Gastrocnemius medialis (tissue), 4 donors: ENCODE data around the gene CMIP.

Experiments
- POLR2A ChIP-seq, 2 donors: fragments of 450-650 bp; IDR thresholded peaks; one replicate each; pipeline ENCODE4 v1.6.1; 2017; ENCODE audit warnings: antibody characterized with exemption in 2 of 2, mild to moderate bottlenecking in 2 of 2, moderate library complexity in 2 of 2
- TF ChIP-seq, protein P1 (sequence below), 5 experiments: fragments of 450-650 bp in 3 of 5; fragments of 200-600 bp in 2 of 5; sonication (generic) in 2 of 5; IDR thresholded peaks in 4 of 5; conservative IDR thresholded peaks in 1 of 5; 1 replicate in 4 of 5; 2 replicates in 1 of 5; pipeline ENCODE4 v1.5.1; 2016 to 2019; ENCODE audit warnings: antibody characterized with exemption in 5 of 5, mild to moderate bottlenecking in 3 of 5, moderate library complexity in 3 of 5

DNA sequence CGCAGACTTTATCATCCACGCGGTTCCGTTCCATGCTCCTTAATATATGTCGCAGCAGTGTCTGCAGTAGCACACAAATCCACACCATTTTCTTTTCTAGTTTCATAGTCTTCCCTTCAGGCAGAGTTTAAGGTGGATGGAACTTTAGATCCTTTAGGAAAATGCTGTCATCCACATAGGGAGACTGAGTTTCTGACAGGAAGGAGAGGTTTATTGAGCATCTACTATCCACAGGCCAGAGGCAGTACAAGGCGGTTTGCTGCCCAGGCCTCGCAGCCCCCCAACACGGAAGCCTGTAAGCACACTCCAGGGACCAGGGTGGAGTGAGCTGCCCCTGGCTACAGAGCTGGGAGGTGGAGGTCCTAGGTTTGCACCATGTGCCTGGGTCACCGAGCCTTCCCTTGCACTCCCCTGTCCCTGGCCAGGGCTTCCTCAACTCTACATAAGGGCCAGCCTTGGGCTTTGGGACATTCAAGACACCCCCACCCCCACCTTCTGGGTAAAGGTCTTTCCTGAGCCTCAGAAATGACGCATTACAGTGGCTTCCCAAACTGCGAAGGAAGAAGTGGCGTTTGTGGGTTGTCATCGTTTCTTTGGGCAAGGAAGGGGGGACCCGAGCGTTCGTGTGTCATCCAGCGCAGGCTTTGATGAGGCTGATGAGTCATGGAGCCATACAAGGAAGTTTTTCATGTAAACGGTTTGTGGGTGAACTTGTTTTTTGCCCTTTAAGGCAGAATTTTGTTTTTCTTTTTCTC is 188.0 kb downstream of the CMIP start:
- TF ChIP-seq POLR2A (IDR thresholded peaks at IDR 0.05): no peak
- TF ChIP-seq, protein P1, sequence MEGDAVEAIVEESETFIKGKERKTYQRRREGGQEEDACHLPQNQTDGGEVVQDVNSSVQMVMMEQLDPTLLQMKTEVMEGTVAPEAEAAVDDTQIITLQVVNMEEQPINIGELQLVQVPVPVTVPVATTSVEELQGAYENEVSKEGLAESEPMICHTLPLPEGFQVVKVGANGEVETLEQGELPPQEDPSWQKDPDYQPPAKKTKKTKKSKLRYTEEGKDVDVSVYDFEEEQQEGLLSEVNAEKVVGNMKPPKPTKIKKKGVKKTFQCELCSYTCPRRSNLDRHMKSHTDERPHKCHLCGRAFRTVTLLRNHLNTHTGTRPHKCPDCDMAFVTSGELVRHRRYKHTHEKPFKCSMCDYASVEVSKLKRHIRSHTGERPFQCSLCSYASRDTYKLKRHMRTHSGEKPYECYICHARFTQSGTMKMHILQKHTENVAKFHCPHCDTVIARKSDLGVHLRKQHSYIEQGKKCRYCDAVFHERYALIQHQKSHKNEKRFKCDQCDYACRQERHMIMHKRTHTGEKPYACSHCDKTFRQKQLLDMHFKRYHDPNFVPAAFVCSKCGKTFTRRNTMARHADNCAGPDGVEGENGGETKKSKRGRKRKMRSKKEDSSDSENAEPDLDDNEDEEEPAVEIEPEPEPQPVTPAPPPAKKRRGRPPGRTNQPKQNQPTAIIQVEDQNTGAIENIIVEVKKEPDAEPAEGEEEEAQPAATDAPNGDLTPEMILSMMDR (IDR thresholded peaks at IDR 0.05 in 4 of 5, conservative IDR thresholded peaks at IDR 0.05 in 1 of 5): no peak
